SK-N-SH (cell line): ENCODE measurements around the gene EVA1B. TPM values are rescaled to one million over a fixed set of nuclear protein-coding genes. Genes with fewer than 3 reads are reported as not detected.

Source experiments
- EP300 ChIP-seq, 2 experiments: IDR thresholded peaks; 2 replicates each; pipeline versions ENCODE4 v1.4.0 to v1.6.1; 2012; ENCODE audit warnings: borderline replicate concordance in 1 of 2, low read depth in 1 of 2, low read length in 1 of 2
- EZH2phosphoT487 ChIP-seq: fragments of 200-600 bp; sonication (generic); IDR thresholded peaks from 2 replicates; pipeline ENCODE4 v1.6.1; 2017; ENCODE audit warnings: low read depth, mixed run types, mild to moderate bottlenecking, antibody characterized with exemption, moderate library complexity, borderline replicate concordance
- MEF2A ChIP-seq: IDR thresholded peaks from 2 replicates; pipeline ENCODE4 v1.4.0; 2012; ENCODE audit warnings: low read depth, borderline replicate concordance
- SIN3A ChIP-seq: IDR thresholded peaks from 2 replicates; pipeline ENCODE4 v1.6.1; 2012; ENCODE audit warnings: low read depth, mild to moderate bottlenecking, low read length, moderate library complexity, borderline replicate concordance
- SMC3 ChIP-seq: IDR thresholded peaks from 2 replicates; pipeline ENCODE4 v1.6.1; 2012; ENCODE audit warnings: low read depth, low read length, improper control_type of control experiment
- USF1 ChIP-seq: IDR thresholded peaks from 2 replicates; pipeline ENCODE4 v1.4.0; 2012; ENCODE audit warnings: low read depth, borderline replicate concordance
- USF2 ChIP-seq: fragments of 150-350 bp; IDR thresholded peaks from 2 replicates; pipeline ENCODE4 v1.6.1; 2017; ENCODE audit warnings: antibody characterized with exemption, low read length, low read depth, borderline replicate concordance
- ZBTB33 ChIP-seq: IDR thresholded peaks from 2 replicates; pipeline ENCODE4 v1.4.0; 2012; ENCODE audit warnings: low read depth, borderline replicate concordance
- polyA plus RNA-seq, 3 experiments: library from polyadenylated mRNA; depleted of rRNA; stranded (reverse); fragments of >200 nt; gene quantifications; 2 replicates each; pipeline ENCODE4 v1.2.3, GENCODE V29; 2012

The EVA1B gene
- polyA plus RNA-seq, 1 of the 3 experiments (the other 2 are of a cell fraction) = 38.9 TPM

GRCh38 chr1:36273024-36273423 lies 50.4 kb downstream of the EVA1B start (continued):
- TF ChIP-seq SMC3 (no peak), ZBTB33 (no peak), USF2 (no peak), MEF2A (no peak), EP300 (IDR thresholded peaks at IDR 0.05; ENCODE audit: borderline replicate concordance in 1 of 2, low read depth in 1 of 2, low read length in 1 of 2) (no peak), SIN3A (no peak), EZH2phosphoT487 (no peak), USF1 (no peak)

Other genes with a start within 250 kb of the EVA1B start
- 1.0 and 1.2 TPM in 2 replicates for gene TEKT2, start 239.6 kb downstream of the EVA1B start, polyA plus RNA-seq (2012; rRNA removed)
- gene ADPRS, start 234.8 kb downstream of the EVA1B start, polyA plus RNA-seq (2012; rRNA removed) = 54.2 and 62.3 TPM in 2 replicates
- gene COL8A2, start 198.4 kb downstream of the EVA1B start, polyA plus RNA-seq (2012; rRNA removed) = 2.6 and 3.1 TPM in 2 replicates
- 149 and 169 TPM in 2 replicates for gene TRAPPC3, start 174.2 kb downstream of the EVA1B start, polyA plus RNA-seq (2012; rRNA removed)
- gene MAP7D1, start 167.5 kb downstream of the EVA1B start, polyA plus RNA-seq (2012; rRNA removed) = 40.6 and 69.9 TPM in 2 replicates
- 33.7 and 46.1 TPM in 2 replicates for gene THRAP3, start 99.2 kb downstream of the EVA1B start, polyA plus RNA-seq (2012; rRNA removed)
- gene SH3D21, start 17.3 kb downstream of the EVA1B start, polyA plus RNA-seq (2012; rRNA removed) = 1.6 and 1.8 TPM in 2 replicates
- 39.0 and 43.3 TPM in 2 replicates for gene STK40, start 62.3 kb upstream of the EVA1B start, polyA plus RNA-seq (2012; rRNA removed)
- gene LSM10, start 74.3 kb upstream of the EVA1B start, polyA plus RNA-seq (2012; rRNA removed) = 87.5 and 96.8 TPM in 2 replicates
- gene OSCP1, start 126.8 kb upstream of the EVA1B start, polyA plus RNA-seq (2012; rRNA removed) = 11.9 and 15.2 TPM in 2 replicates
- gene MRPS15, start 140.7 kb upstream of the EVA1B start, polyA plus RNA-seq (2012; rRNA removed) = 64.2 and 75.1 TPM in 2 replicates
- not detected in 2 replicates for gene CSF3R, start 159.3 kb upstream of the EVA1B start, polyA plus RNA-seq (2012; rRNA removed)